Measurements from ENCODE around the gene OR51E1. TPM values are rescaled to one million over a fixed set of nuclear protein-coding genes. Genes with fewer than 3 reads are reported as not detected.

Gene OR51E1, protein sequence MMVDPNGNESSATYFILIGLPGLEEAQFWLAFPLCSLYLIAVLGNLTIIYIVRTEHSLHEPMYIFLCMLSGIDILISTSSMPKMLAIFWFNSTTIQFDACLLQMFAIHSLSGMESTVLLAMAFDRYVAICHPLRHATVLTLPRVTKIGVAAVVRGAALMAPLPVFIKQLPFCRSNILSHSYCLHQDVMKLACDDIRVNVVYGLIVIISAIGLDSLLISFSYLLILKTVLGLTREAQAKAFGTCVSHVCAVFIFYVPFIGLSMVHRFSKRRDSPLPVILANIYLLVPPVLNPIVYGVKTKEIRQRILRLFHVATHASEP
- total RNA-seq: not detected in 2 replicates

DNA sequence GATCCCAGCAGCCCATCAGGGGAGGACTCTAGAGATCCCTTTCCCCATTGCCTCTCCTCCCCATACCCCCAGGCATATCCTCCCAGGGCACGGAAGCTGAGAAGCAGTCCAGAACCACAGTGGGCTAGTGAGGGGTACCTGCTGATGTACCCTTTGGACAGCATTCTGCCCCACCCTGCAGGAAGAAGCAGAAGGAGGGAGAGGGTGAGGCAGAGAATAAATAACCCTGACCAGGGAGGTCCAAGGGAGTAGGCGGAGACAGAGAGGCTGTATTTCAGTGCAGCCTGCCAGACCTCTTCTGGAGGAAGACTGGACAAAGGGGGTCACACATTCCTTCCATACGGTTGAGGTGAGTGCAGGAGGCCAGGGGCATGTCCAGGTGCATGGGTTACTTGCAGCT lies at the start of gene OR51E1:
TSS of gene OR51E1 (plus strand) at position 301 of the 400 bp plus-strand sequence. CDS start 8,545 bp downstream, outside the sequence.

DNA sequence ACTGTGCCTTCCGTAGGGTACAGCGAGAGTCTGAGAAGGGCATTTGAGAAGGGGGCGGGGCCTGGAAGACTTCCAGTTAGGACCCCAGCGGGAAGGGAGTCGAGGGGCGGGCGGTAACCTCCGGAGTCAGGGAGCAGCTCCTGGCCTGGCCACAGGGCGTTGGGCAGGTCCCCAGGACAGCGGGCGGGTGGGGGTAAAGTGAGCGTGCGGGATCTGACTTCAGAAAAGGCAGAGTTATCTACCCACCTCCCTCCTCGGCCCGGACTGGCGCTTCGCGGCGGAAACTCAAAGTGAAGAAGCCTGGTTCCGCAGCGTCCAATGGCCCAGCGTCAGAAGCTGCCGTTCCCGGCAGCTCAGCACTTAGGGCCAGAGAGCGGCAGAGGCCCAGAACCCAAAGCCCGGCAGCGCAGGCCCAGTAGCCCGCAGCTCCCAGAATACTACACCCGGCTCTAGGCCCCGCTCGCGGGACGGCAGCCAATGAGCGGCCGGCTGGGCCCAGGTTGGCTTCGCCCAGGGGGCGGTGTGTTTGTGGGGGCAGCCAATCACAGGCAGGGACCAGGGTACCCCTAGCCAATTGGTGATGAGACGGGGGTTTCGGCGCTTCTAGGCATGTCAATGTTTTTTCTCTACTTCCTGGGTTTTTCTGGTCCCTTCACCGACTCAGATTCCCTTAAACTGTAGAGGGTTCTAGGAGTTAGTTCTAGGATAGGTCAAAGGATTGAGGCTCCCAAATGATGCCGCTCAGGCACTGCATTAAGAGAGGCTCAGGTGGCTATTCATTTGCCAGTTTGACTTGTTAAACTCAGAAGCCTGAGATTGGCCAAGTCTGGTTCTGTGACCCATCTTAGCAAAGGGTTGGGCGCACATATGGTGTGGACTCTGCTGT lies 35.8 kb upstream of the OR51E1 start, which contains the start of gene TRIM68:
TSS of gene TRIM68 (minus strand) at position 451 of the 886 bp plus-strand sequence. CDS start 2,727 bp downstream, outside the sequence.

DNA sequence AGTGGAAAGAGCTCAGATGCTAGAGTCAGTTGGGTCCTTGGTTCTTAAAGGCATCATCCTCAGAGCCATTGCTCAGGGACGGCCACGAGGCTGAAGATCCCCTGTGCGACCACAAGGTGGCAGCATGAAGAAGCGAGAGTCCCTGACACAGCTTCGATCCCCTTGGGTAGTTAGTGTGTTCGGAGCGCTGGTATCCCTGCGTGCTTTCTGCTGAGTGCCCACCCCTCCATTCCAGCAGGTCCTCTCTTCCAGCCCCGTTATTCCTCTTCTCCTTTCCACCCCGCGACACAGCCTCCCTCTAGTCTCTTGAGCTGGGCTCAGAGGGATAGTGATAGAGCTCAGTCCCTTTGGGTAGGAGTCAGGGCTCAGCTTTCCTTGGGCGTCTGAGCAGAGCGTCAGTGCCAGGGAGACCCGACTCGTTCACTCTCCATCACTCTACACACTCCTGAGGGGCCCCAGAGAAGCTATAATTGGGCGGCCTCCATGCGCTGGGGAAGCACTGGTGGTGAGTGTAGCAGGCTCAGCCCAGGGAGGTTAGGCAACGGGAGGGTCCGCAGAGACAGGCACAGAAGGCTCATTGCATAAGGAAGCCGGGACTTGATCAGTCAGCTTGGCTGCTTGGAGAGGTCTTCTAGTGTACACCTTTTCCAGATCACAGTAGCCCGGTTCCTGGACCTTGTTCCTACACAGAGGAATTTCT lies 6.7 kb upstream of the OR51E1 start, which contains the start of gene OR51D1:
TSS of gene OR51D1 (plus strand) at position 516 of the 700 bp plus-strand sequence. CDS start 2,314 bp downstream, outside the sequence.

DNA sequence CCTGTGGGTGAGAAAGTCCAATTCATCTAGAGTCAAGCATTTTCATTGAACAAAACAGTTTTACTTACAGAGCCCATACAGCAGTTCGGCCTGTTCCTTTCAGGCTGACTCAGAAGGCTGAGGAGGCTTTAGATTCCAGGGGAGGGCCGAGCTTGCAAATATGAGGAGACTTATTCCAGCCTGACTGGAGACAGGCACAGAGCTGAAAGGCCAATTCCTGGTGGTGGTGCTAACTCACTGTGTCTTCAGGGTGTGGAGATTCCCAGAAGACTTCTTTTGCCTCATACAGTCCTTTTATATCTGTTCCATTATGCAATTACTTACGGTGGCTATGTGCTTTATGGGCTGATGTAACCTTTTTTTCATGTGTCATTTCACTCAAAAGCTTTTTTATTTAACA lies 53.8 kb downstream of the OR51E1 start, which contains the start of gene OR51E2:
TSS of gene OR51E2 (minus strand) at position 269 of the 400 bp plus-strand sequence. CDS start 15,142 bp downstream, outside the sequence.

DNA sequence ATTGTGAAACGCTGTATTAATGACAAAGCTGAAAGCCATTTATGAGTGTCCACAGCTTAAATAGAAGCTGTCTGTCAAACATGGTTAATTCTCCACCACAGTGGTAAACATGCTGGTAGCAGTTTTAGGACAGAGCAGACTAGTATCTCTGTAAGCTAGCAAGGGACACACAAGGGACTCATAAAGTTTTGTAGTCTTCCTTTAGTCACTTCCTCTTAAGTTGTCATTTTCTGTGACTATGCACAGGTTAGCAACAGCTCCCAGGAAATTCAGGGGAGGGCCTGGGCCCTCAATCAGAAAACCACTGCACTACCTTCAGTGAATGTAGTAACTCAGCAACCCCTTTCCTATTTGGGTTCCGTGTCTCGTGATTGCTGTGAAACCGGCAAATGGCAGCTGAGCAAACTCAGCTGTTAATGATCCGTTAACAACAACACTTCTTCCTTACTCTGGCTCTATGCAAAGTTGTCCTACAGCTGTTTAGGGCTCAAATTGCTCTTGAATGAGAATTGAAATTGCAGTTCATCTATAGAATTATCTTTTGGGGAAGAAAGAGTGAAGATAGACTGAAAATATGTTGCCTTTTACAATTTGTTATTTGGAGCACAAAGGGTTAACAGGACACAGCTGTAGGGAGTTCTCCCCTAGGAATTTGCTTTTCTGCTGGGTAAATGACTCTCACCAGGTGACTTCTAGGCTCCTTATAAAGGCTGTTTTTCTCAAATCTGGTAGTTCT lies 60.4 kb downstream of the OR51E1 start, which contains the start of gene MMP26:
TSS of gene MMP26 (plus strand) at position 731 of the 736 bp plus-strand sequence.

Other genes starting within 250 kb of the OR51E1 start
- not detected in 2 replicates for gene OR52K2, start 194.7 kb upstream of the OR51E1 start, total RNA-seq
- gene OR52K1, start 161.3 kb upstream of the OR51E1 start, total RNA-seq: not detected in 2 replicates
- gene OR52M1, start 98.8 kb upstream of the OR51E1 start, total RNA-seq: not detected in 2 replicates
- gene OR52I2, start 62.2 kb upstream of the OR51E1 start, total RNA-seq: not detected in 2 replicates
- gene OR52I1, start 49.9 kb upstream of the OR51E1 start, total RNA-seq: not detected in 2 replicates
- 6.3 and 12.3 TPM in 2 replicates for gene TRIM68, start 35.8 kb upstream of the OR51E1 start, total RNA-seq
- gene OR51D1, start 6.5 kb upstream of the OR51E1 start, total RNA-seq: not detected in 2 replicates
- 0.14 and 0.22 TPM in 2 replicates for gene OR51E2, start 53.9 kb downstream of the OR51E1 start, total RNA-seq
- gene MMP26, start 60.8 kb downstream of the OR51E1 start, total RNA-seq: not detected in 2 replicates
- not detected in 2 replicates for gene OR51F1, start 126.0 kb downstream of the OR51E1 start, total RNA-seq
- gene OR52R1, start 160.4 kb downstream of the OR51E1 start, total RNA-seq: not detected in 2 replicates
- not detected in 2 replicates for gene OR51F2, start 177.3 kb downstream of the OR51E1 start, total RNA-seq
- not detected in 2 replicates for gene OR51S1, start 205.2 kb downstream of the OR51E1 start, total RNA-seq
- not detected in 2 replicates for gene OR51T1, start 237.9 kb downstream of the OR51E1 start, total RNA-seq